Raji (cell line): ENCODE measurements around the gene TAC4.

Experiments used
- POLR2A ChIP-seq: IDR thresholded peaks from 2 replicates; pipeline ENCODE4 v1.6.1; 2011; ENCODE audit warnings: low read depth, low read length, control low read depth; ENCODE audit not compliant: insufficient read depth

The TAC4 gene

GRCh38 chr17:49848019-49848473 is at the start of gene TAC4:
TAC4 (minus strand) TSS chr17:49848069; CDS start chr17:49848017, 52 bp downstream.
- no peak for TF ChIP-seq POLR2A

DNA sequence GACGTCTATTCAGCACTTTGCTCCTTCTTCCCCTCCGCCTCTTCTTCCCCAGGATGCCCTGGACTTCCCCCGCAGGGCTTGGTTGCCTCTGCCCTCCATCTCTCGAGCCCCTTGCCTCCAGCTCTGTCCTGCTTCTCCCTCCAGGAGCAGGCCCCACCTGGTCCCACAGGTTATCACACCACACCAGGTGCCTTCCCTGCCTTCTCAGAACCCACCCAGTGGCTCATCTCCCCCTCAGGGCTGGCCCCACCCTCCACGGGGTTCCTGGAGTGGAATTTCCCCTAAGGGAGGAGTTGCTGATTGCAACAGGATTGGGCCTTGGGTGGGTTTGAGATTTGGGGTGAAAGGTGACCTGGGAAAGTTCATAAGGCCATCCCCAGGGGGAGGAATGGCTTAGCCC is 49.0 kb upstream of the TAC4 start:
- no peak for TF ChIP-seq POLR2A

GRCh38 chr17:49896222-49896621 is 48.4 kb upstream of the TAC4 start:
- no peak for TF ChIP-seq POLR2A

- no peak for TF ChIP-seq POLR2A
Observed at GRCh38 chr17:49895812-49896211, 47.9 kb upstream of the TAC4 start.

DNA sequence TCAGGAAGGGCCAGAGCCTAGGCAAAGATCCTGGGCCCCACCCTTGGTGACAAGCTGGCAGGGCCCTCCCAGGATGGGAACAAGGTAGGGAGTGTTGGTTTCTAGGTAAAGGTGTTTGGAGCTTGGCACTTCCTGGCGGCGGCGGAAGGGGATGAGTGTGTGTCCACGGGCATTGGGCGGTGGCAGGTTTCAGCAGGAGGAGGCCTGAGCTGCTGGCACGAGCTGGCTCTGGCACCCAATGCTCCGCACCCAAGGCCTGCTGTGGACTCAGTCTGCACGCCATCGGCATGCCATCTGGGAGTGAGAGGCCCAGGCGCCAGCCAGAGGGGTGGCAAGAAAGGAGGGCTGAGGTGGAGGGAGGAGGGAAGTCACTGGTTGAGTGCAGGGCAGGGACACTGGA is 46.9 kb upstream of the TAC4 start:
- no peak for TF ChIP-seq POLR2A

DNA sequence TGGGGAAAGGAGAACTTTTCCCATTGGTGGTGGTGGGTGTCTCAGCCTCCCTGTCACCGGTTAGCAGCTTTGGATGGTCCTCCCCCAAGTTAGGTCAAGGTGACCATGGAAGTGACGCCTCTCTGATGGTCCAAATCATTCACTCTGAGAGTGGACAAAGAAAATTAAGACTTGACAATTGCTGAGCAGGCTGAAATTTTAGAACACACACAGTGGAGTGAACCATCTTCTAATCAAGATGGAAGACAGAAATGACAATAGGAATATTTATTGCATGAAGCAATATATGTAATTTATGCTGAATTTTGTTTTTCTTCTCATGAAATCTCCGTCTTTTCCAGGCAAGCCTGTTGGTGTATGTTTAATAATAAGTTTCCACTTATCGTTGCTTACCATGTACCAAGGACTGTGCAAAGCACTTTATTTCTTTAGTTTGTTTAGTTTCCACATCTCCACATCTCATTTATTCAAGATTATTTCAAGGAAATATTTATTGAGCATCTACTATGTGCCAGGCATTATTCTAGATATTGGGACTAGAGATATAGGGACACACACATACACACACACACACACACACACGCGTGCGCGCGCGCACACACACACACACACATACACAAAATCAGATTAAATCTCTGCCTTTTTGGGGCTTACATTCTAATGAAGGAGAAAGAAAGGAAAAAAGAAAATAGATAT is 44.0 kb upstream of the TAC4 start:
- no peak for TF ChIP-seq POLR2A

- TF ChIP-seq POLR2A, result no peak
Observed at GRCh38 chr17:49891271-49891670, 43.4 kb upstream of the TAC4 start.

GRCh38 chr17:49890852-49891251 is 43.0 kb upstream of the TAC4 start:
- TF ChIP-seq POLR2A, result no peak

- TF ChIP-seq POLR2A, result no peak
Observed at GRCh38 chr17:49890077-49890821, 42.4 kb upstream of the TAC4 start.

GRCh38 chr17:49889500-49889899 is 41.6 kb upstream of the TAC4 start:
- TF ChIP-seq POLR2A, result no peak

DNA sequence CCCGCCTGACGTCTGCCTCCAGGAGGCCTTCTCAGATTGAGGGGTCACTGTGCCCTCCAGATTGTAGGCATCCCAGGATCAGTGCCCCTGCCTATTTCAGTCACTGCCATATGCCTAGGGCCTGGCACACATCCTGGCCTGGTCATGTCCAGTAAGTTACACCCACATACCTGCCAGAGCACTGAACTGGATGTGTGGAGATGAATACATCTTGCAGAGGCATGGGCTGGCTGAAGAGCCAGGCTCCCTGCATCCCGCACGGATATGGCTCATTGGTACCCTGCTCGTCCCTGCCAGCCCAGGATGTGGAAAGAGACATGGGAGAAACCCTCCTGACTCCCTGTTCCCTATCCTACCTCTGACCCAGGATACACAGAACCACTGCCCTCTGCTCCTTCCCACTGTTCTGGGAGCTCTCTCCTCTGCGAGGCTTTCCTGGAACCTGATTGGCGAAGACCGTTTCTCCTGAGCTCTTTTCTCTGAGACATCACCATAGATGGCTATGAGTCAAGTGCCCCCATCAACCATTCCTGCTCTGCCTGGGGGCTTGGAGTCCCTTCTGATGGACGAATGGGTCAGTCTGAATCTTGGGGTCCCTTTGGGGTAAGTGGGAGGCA is 40.0 kb upstream of the TAC4 start:
- TF ChIP-seq POLR2A, result no peak

DNA sequence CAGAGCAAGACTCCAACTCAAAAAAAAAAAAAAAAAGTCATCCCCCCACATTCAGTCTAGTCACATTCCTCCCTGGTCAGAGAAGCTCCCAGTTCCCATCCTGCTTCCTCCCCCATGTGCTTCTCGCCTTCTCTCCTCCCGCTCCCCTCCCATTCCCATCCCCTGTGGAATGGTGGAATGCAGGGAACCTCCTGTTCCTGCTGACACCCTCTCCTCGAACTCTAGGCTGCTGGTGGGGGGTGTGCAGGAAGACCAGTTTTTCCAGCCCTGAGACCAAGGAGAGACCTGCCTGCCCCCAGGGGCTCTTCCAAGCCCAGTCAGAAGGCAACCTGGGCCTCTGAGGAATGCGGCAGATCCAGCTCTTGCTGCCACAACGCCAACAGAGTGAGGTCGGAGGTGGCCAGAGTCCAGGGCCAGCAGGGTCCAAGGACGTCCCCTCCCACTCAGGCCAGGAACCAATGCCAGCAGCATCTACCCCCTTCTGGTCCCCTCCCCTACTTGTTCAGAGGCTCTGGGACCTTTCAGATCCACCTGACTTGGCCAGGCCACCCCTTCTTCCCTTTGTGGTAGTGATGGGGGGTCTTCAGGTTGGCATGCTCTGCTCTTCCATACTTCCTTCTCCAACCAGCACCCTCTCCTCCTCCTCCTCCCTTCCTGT is 39.3 kb upstream of the TAC4 start:
- TF ChIP-seq POLR2A, result no peak

- no peak for TF ChIP-seq POLR2A
Observed at GRCh38 chr17:49886036-49886435, 38.2 kb upstream of the TAC4 start.

DNA sequence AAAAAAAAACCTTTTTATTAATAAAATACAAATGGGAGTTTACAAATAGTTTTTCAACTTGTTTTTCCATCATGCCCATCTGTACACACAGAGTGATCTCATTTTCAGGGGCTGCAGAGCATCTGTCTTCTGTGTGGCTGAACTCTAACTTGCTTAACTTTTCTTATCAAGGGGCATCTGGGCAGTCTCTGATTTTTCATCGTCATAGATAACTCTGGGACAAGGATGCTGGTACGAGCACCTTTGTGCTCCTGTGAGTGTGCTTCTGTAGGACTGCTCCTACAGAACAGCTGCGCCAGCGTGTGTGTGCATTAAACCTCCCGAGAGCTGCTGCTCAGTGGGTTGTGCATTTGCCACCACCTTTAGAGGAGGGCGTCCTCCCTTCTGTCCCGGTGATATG is 34.6 kb upstream of the TAC4 start:
- no peak for TF ChIP-seq POLR2A

GRCh38 chr17:49881054-49881402 is 33.2 kb upstream of the TAC4 start:
- TF ChIP-seq POLR2A, result no peak
